HUDEP-2 (cell line): Measurements from ENCODE around the gene HERC3.

Experiments used
- DNase-seq, 76 experiments: peaks; one replicate each; lab custom pipeline; 2025; ENCODE audit not compliant: unreplicated experiment in 76 of 76; lab: John Stamatoyannopoulos, UW

HERC3 gene

DNA sequence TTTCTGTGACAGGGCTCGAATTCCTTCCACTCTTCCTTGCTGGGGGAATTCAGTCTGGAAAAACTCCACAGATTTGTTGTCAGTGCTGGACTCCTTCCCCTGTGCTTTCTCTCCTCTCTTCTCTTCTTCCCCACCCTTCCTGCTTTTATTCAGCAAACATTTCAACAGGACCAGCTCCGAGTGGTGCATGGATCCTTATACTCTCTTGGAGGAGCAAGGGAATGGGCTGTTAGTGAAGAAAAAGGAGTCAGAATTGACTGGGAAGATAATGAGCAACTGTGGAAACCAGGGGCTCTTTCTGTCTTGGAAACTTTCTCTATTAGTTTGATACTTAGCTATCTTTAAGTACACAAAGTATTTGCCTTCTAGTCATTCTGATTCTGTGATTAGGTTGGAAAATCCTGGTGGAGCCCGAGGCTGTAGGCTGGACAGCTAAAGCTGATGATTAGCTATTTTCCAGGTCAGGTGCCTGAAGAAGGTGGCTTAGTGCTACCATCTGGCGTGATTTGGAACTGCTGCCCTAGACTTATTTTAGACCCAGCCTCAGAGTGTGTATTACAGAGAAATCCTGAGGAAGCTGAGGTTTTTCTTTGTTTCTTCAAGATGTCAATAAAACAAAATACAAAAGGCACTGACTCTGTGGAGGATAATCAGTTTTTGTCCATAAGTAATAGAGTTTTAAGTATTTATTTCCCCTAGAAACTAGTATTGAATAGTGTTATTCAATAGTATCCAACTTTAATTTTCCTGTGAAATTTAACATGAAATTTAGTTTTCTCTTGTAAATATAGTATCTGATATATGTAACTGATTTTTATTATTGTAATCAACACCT is 67.0 kb downstream of the HERC3 start:
- peak in 15 of 76 experiments; percentile 0 to 31 (median 4) for DNase-seq

DNA sequence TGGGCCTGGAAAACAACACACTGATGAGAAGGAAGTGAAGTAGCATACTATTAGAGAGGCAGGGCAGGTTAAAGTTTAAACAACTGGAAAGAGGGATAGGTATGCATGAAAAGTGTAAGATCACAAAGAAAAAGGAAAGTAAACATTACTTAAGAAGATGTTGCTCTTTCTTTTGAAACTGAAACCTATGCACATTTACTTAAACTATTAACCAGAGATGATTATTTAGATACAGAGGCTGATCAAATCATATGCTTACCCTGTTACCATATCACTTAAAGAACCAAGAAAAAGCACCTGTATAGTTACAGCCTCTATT is 67.6 kb downstream of the HERC3 start:
- no peak for DNase-seq

DNA sequence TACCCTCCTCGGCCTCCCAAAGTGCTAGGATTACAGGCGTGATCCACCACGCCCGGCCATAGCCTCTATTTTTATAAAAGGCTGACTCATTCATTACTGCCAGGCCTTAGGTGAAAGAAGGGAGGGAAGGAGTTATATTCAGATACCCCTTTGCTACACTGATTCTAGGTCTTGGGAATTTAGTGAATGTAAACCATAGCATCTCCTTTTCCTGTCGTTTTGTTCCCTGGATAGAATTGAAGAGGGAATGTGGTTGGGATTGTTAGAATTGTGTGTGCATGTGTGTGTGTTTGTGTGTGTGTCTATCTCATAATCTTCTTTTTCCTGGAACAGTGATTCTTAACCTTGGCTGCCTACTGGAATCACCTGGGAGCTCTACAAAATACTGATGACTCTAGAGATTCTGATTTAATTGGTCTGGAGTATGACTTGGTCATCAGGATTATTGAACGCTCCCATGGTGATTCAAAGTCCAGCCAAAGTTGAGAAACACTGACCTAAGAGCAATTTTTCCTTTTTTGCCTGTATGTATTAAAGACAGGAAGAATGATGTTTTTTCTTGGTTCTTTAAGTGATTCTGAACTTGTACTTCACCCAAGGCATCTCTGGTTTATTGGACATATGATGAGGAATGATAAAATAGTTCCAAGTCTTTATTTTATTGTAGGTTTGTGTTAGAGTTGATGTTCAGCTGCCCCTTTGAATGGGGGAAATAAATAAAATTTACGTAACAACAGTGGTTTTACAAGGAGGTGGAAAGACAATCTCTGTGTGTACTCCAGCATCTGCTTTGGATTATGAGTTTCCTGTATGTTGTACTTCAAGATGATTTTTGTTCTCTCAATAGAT is 68.4 kb downstream of the HERC3 start:
- DNase-seq: no peak

DNA sequence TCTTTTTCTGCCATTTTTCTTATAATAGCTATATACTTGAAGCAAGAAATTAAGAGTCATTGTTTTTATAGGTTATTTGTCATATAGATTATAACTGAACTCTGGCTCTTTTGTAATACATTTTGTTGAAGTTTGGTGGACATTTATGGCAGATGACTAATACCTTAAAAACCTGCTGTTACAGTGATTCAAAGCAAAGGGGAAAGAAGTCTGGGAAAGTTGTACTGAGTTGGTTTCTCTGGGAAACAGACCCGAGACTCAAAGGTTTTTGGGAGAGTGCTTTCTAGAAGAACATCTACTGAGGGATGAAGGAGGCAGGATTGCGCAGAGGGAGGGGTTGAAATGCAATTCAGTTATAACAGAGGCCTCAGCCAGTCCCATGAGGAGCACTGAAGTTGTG is 69.5 kb downstream of the HERC3 start:
- no peak for DNase-seq

DNA sequence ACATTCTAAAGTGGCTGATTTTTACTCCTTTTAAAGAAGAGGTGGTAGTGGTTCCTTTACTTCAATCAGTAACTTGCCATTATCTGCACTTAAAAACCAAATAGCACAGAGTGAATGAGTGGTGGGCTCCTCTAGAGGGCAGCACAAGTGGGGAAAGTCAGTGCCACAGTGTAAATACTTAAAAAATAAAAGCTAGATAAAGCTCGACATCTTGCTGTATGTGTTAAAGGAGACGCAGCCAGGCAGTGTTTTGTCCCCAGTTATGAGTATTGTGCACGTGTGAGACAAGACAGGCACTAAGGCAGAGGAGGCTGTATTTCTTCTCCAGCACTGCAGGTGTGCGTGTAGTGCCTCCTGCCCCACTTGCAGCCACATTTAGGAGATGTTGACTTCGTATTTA is 80.7 kb downstream of the HERC3 start:
- DNase-seq: peak in 17 of 76 experiments; percentile 1 to 23 (median 7)

DNA sequence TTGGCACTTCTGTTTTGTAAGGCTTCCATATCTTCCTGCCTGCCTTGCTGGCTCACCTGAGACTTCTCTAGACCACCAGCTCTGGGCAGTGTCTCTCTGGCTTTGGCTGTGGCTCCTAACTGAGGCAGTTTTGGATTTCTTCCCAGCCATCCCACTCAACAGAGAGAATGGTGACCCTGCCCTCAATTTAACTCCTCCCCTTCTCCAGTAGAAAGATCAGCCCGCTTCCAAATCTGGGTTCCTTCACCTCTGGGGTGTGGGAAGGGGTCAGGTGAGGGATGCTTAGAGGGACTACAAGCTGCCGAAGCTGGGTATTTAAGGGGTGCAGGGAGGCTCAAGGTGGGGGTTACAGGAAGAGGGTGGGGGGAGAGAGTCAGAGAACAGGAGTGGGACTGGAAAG is 81.6 kb downstream of the HERC3 start:
- DNase-seq: no peak

DNA sequence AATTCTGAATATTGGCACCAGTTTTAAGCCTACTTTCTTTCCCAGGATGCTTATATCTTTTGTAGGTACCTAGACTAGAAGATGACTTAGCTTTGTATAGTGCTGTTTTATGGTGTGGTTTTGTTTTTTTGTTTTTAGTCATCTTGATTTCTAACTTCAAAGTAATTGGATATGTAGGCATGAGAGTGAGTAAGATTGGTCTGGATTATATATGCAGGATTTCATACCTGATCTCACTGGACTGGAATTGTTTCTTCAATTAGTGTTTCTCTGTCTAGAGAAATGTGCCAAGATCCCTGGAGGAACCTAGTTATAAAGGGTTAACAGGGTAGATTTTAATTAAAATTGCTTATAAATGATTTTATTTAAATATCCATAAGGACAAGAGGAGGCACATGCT is 82.3 kb downstream of the HERC3 start:
- DNase-seq: no peak

DNA sequence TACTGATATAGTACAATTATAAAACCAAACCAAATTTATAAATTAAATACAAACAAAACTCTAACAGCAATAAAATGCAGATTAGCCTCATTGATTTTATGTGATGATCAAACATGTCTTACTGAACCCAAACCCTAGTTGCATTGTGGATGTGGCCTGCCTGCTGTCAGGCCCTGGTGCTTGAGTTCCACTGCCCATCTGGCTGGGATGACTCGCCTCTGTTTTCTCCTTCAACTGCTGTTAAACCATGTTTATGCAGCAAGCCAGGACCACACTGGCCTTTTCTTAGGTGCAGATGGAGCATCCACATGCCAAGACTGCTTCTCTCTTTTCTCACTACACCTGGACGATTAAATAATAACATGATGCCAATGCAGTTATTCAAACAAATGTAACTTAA is 82.7 kb downstream of the HERC3 start:
- no peak for DNase-seq

DNA sequence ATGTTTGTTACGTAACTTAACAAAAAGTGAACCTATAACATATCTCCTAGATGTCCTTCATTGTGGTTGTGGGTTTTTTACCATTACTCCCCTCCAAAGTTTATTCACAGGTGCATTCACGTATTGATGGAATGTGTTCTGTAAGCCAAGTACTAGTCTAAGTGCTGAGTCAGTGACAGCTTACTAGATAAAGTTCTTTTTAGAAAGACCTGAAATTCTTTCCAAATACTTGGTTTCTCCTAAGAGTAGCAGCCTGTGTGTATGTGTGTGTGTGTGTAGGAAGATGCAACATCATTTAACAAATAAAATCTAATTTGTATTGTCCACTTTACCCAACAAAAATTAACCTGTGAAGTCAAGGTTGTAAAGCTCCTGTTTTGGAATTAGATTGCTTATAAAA is 83.3 kb downstream of the HERC3 start:
- no peak for DNase-seq

DNA sequence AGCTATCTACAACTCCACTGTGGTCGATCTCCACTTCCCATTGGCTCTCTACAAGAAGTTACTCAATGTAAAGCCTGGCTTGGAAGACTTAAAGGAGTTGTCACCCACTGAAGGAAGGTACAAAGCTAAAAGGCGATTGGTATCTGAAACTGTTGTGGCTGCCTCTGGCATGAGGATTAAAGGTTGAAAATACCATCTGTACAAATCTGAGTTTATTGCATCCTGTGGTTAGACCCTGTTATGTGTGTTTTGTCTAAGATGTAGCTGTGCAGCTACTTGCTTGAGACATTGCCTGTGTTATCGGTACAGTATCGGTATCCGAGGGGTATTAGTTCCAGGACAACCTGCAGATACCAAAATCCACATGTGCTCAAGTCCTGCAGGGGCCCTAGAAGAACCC is 88.9 kb downstream of the HERC3 start:
- DNase-seq: no peak

DNA sequence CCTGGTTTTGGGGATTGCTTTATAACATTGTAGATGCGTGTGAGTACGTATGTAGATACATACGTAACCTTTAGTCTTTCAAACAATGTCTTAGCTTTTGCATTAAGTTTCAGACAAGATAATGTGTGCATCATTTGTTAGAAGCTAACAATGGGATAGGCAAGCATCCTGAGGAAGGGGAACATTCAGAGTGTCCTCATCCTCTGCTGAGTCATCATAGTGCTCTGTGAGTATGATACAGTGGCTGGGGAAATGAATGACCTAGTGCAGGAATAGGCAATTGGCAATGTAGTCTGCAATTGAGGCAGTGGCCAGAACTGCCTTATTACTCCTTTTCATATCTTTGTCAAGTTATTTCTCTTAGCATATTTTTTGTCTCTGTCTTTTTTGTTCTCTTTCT is 98.1 kb downstream of the HERC3 start:
- no peak for DNase-seq

DNA sequence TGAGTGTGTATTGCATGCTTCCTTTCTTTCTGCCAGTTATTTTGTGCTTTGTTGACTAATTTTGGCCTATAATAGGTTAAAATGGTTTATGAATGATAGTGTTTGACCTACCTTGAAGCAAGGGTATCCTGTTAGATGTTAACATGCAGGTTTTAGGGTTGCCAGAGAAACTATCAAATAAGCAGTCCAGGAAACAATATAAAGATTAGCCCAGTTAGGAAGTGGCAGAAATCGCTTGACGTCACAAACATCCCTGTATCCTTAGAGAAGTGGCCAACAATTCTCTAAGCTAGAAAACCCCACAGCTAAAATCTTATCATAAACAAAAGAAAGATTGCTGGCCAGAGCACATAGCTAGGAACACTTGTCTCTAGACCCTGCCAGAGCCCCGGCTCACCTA is 101.5 kb downstream of the HERC3 start:
- DNase-seq: no peak

DNA sequence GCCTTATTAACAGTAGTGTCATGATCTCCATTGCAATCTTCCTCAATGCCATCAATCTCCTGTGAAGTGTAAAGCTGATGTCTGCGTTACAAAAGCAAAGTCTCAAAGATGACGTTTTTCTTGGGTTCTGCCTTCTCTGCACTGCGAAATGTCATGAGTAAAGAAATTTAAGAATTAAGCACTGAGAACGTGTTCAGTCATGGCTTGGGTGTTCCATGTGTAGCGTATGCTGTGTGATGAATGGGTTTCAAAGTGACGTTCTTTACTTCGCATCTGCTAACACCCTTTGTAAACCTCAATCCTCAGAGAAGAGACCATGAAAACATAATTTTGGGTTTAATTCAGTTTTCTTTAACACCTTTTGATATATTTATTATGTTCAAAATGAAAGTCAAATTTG is 104.3 kb downstream of the HERC3 start:
- DNase-seq: no peak

DNA sequence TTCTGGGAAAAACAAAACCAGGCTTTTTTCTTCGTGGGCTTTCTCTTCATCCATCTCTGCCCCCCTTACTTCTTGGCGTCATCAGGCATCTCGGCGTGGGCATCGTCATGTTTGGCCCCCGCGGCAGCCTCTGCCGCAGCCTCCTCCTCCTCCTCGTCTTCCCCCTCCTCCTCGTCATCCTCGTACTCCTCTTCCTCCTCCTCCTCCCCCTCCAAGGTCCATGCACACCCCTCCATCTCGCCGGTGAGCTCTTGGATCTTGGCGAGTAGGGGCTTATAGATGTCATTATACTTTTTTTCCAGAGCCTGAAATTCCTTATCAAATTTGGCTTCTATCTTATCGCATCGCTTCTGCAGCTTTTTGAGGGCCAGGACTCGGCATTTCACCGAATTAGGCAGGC is 104.9 kb downstream of the HERC3 start:
- DNase-seq: peak in 1 of 76 experiments; percentile 1

DNA sequence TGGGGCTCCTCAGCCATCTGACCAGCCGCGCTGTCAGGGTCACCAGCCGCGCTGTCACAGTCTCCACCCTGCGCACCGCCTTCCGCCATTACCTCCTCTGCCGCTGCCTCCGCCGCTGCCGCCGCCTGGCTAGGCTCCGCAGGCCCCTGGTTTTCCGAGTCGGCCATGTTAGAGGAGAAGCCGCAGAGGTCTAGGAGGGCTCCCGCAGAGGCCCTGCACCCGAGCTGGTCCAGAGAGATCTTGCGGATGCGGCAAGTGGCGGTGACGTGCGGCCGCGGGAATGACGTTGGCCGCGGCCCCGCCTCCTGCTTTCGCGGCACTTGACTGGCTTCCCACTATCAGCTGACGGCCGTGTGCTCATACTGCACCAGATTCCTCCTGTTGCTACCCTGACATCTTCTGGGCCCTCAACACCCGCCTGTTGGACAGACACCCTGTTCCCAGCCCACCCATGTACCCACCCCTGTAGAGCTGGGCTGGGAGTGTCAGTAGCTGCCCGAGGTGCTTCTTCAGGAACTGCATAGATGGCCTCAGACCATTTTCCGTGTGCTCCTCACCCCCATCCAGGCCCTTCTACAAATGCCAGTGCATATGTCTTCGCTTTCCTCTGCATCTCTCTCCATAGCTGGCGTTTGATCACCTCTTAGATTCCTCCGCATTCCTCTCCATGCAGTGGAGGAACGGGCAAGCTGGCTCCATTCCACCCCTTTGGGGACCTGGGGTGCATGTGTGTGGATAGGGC is 105.5 kb downstream of the HERC3 start, which contains the start of gene NAP1L5:
Gene NAP1L5 (minus strand): TSS at position 242 of the 742 bp plus-strand sequence. CDS start 75 bp downstream, at position 167.
- peak in 57 of 76 experiments; percentile 1 to 50 (median 16) for DNase-seq

DNA sequence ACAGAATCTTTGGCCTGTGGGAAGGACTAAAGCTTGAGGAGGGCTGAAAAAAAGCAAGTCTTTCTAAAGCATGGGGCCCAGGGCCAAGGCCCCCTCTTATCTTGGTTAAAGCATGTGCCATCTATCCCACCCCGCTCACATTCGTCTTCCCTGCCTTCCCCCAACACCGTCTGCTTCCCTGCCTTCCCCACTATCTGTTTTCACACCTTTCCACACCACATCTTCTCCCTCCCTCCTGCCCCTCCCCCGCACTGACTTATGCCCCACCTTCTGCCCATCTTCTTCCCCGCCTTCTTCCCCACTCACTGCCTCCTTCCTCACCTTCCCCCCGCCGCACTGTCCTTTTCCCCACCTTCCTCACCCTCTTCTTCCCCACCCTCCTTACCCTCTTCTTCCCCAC is 106.2 kb downstream of the HERC3 start:
- peak in 14 of 76 experiments; percentile 1 to 23 (median 4) for DNase-seq

DNA sequence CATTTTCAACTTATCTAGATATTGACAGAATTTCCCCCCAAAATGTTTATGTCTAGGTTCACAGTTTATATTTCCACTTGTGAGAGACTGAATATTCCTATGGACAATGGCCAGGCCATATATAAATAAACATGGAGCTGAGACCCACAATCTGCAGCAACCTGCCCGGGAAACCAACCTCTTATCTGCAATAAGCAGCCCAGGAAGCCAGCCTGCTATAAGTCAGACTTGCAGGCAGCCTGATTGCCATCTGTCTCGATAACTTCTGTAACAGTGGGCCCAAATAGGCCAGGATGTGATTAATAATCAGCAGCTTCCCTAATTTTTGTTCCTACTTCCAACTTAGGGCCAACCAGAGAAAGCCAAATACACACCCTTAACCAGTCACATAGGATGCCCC is 110.5 kb downstream of the HERC3 start:
- DNase-seq: peak in 25 of 76 experiments; percentile 0 to 53 (median 12)

DNA sequence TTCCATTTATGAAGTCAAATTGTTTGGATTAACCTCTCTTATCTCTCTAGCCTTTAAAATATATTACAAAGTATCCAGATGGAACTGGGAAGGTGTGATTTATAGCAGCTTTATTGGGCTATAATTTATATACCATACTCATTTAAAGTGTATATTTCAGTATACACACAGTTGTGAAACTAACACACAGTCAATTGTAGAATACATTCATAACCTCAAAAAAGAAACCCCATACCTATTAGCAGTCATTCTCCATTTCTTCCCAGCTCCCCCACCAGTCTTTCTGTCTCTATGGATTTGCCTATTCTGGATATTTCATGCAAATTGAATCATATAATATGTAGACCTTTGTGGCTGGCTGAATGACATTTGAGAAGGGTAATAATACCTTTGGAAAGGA is 112.9 kb downstream of the HERC3 start:
- DNase-seq: no peak

DNA sequence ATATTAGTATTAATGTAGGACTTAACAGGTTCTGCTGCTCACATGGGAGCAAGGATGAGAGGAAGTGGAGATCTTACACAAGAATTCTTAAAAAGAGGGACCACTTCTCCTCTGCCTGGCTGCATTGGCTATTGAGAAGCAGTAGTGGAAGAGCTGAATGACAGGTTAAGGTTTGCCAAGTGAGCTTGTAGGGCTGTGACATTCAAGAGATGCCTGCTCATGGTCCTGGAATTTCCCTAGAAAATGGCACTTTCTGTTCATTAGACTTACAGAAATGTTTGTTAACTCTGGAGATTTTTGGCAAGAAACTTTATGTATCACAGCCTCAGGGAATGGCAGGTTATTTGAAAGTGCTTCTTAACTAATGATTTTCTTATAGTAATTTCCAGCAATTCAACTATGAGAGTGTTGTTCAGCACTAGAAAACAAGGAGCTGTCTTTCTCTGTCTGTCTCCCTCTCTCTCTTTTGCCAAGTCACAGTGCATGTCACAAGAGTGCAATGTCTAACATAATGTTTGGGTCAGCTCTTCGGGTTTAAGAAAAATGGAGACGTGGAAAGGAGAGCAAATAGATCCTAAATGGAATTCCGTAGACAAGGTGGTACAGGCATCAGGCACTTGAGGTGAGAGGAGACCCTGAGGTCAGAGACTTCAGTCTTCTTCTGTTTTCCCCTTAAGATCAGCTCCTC is 113.7 kb downstream of the HERC3 start:
- no peak for DNase-seq

DNA sequence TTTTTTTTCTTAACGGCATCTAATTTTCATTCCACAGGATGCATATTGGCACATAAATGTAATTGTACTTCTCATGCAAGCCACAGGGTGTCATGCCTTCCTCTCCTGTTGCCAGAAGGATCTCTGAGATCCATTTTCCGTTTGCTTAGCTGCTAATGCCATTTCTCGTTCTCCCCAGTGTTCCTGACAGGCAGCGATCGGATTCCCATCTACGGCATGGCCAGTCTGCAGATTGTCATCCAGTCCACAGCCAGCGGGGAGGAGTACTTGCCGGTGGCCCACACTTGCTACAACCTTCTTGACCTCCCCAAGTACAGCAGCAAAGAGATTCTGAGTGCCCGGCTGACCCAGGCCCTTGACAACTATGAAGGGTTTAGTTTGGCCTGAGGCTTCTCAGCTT is 114.3 kb downstream of the HERC3 start:
- DNase-seq: no peak

DNA sequence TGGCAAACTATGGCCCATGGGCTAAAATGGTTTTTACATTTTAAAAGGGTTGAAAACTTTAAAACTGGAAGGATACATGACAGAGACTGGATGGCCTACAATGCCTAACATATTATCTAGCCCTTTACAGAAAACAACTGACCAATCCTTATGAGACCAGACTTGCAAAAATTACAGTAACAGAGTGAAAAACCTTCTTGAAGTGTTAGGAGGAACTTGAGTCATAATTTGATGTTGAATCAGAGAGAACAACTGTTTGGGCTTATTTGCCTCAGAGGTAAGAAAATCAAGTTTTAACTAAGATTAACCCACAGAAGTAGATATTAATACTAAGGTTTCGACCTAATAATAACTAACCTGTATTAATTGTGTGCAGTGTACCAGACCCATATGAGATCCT is 117.7 kb downstream of the HERC3 start:
- DNase-seq: no peak
